Measurements from ENCODE around the gene BBOX1. TPM values are rescaled to one million over a fixed set of nuclear protein-coding genes. Genes with fewer than 3 reads are reported as not detected.

BBOX1 gene
- total and polyA plus RNA-seq, 2 of the 8 experiments (the other 6 are each of a cell fraction or from before 2014, with no cell fraction given) = not detected

DNA sequence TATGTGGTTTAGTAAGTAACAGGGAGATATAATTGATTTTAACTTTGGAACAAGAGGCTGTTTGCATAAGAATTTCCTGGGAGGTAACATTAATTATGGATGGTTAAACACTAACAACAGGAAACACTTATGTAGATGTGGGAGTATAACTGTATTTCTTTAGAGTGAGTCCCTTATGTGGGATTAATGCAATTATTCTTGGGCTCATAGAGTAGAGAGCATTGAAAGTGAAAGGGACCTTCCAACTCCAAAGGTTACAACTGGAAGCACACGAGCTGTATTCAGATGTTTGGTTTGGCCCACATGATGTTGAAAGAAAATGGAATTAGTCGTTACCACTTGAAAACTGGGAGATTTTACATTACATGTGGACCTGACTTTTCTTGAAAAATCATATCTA lies 53.5 kb downstream of the BBOX1 start:
- Histone ChIP-seq H3K18ac (ENCODE audit: extremely low read depth, low read length) (no peak overlapping the region), H3K4me3 (ENCODE audit: extremely low read depth in 1 of 4, insufficient read depth in 2 of 4, low read depth in 3 of 4, low read length in 4 of 4) (no peak overlapping the region), H3K23ac (ENCODE audit: insufficient read length) (no peak overlapping the region), H3K9ac (replicated peaks in 1 of 4; ENCODE audit: extremely low read depth in 1 of 4, low read depth in 3 of 4, low read length in 3 of 4) (no peak overlapping the region), H3K36me3 (ENCODE audit: control insufficient read depth in 2 of 4, insufficient read depth in 4 of 4, low read length in 3 of 4) (no peaks in the 10 kb centered on the region), H3K4me2 (ENCODE audit: insufficient read depth in 1 of 2, low read depth in 2 of 2, low read length in 2 of 2) (no peak overlapping the region), H3K56ac (replicated peaks; ENCODE audit: insufficient read length, low read depth, low read length) (no peak overlapping the region), H3K4ac (replicated peaks; ENCODE audit: insufficient read length, low read depth, low read length) (no peak overlapping the region), H4K5ac (ENCODE audit: insufficient read length, low read depth, low read length) (no peak overlapping the region), H2BK20ac (ENCODE audit: low read length) (no peak overlapping the region), H3K79me2 (ENCODE audit: control insufficient read depth in 1 of 2, insufficient read depth in 2 of 2, low read length in 2 of 2) (no peaks in the 10 kb centered on the region), H2BK5ac (ENCODE audit: low read depth, low read length) (no peak overlapping the region), H2AFZ (ENCODE audit: low read length) (no peak overlapping the region), H4K20me1 (replicated peaks in 1 of 2; ENCODE audit: control insufficient read depth in 1 of 2, insufficient read depth in 2 of 2, low read length in 2 of 2) (no peaks in the 10 kb centered on the region), H3K14ac (ENCODE audit: insufficient read length) (no peak overlapping the region), H2AK5ac (ENCODE audit: low read depth, low read length) (no peak overlapping the region), H4K8ac (ENCODE audit: extremely low read depth, insufficient read depth, low read length) (no peak overlapping the region), H2BK12ac (ENCODE audit: low read depth, low read length) (no peak overlapping the region), H2BK15ac (ENCODE audit: low read length) (no peak overlapping the region), H3K79me1 (ENCODE audit: low read depth, low read length) (no peaks in the 10 kb centered on the region), H3K9me3 (ENCODE audit: insufficient read depth in 2 of 2, low read depth in 1 of 2, low read length in 1 of 2) (no peaks in the 10 kb centered on the region; a peak in 1 of 4 replicates), H3K27me3 (replicated peaks in 1 of 4; ENCODE audit: control insufficient read depth in 3 of 4, extremely low read depth in 1 of 4, insufficient read depth in 3 of 4, low read length in 3 of 4) (no peaks in the 10 kb centered on the region), H3K23me2 (ENCODE audit: low read depth, low read length) (no peaks in the 10 kb centered on the region), H3K27ac (ENCODE audit: low read depth, low read length) (no peak overlapping the region), H3K4me1 (replicated peaks in 1 of 4; ENCODE audit: control insufficient read depth in 3 of 4, insufficient read depth in 4 of 4, low read length in 3 of 4) (no peaks in the 10 kb centered on the region), H4K91ac (replicated peaks; ENCODE audit: insufficient read length, low read length) (no peak overlapping the region), H2BK120ac (replicated peaks; ENCODE audit: low read depth, low read length) (no peak overlapping the region)
- FAIRE-seq (no peak), DNase-seq (ENCODE audit: low read depth in 1 of 2, low spot score in 2 of 2) (no peak)
- POLR2A ChIA-PET (ENCODE audit: partially characterized antibody) = no interaction called here
- WGBS, 2 experiments (ENCODE audit: extremely low coverage in 1 of 2, insufficient coverage in 1 of 2, insufficient read length in 1 of 2, insufficient replicate concordance in 2 of 2, low coverage in 1 of 2, low lambda C conversion rate in 2 of 2, missing lambda C conversion rate in 1 of 2) = 66% methylated on average over 2 of the region's 2 CpGs; no CpG with 5 or more reads in 1 of the 2 experiments
- CTCF ChIA-PET (ENCODE audit: partially characterized antibody) = interaction anchor here (0.6 kb wide), 1 partner anchor 726 kb away, joined by 3 read pairs; no protein-coding TSS in a partner anchor
- TF ChIP-seq, protein P1, sequence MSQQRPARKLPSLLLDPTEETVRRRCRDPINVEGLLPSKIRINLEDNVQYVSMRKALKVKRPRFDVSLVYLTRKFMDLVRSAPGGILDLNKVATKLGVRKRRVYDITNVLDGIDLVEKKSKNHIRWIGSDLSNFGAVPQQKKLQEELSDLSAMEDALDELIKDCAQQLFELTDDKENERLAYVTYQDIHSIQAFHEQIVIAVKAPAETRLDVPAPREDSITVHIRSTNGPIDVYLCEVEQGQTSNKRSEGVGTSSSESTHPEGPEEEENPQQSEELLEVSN (IDR thresholded peaks at IDR 0.05) = no peak
- TF ChIP-seq, protein P2, sequence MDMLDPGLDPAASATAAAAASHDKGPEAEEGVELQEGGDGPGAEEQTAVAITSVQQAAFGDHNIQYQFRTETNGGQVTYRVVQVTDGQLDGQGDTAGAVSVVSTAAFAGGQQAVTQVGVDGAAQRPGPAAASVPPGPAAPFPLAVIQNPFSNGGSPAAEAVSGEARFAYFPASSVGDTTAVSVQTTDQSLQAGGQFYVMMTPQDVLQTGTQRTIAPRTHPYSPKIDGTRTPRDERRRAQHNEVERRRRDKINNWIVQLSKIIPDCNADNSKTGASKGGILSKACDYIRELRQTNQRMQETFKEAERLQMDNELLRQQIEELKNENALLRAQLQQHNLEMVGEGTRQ (IDR thresholded peaks at IDR 0.05; ENCODE audit: low read length) = no peak
- TF ChIP-seq TCF12 (IDR thresholded peaks at IDR 0.05; ENCODE audit: low read depth, low read length) (no peak), POLR2AphosphoS5 (IDR thresholded peaks at IDR 0.05; ENCODE audit: low read depth, low read length) (no peak), SIN3A (conservative IDR thresholded peaks at IDR 0.05 in 1 of 2, IDR thresholded peaks at IDR 0.05 in 1 of 2; ENCODE audit: low read depth in 1 of 2, low read length in 2 of 2) (no peak), SP2 (IDR thresholded peaks at IDR 0.05; ENCODE audit: low read length) (no peak), SUZ12 (IDR thresholded peaks at IDR 0.05; ENCODE audit: low read length) (no peak), KDM4A (IDR thresholded peaks at IDR 0.05; ENCODE audit: low read depth, low read length, severe bottlenecking) (no peak)

All from H1 (cell line).